ENCODE results near the gene RSBN1.

DNA sequence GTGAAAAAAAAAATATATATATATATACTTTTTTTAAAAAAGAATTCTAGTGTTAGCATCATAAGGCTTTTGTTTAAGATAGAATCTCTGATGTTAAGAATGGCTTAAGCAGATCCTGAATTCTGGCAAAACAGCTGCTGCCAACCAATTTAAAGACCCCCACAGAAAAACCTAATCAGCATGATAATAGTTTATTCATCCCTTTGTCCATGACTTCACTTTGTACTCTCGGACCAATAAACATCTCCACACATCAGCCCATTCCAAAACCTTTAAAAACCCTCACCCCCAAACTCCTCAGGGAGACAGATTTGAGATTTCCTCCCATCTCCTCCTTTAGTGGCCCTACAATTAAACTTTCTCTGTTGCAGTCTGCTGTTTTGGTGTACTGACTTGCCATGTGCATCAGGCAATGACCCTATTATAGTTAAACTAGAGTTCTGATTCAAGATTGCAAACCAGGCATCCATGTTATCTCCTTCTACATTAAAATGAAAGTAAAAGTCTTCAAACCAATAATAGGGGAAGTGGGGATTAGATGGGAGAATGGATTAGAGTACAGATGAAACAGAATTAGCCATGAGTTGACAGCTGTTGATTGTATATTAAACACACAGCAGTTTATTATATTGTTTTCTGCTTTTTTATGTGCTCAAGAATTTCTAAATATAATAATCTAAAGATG is 43.2 kb downstream of the RSBN1 start:
- TF ChIP-seq, protein P1, sequence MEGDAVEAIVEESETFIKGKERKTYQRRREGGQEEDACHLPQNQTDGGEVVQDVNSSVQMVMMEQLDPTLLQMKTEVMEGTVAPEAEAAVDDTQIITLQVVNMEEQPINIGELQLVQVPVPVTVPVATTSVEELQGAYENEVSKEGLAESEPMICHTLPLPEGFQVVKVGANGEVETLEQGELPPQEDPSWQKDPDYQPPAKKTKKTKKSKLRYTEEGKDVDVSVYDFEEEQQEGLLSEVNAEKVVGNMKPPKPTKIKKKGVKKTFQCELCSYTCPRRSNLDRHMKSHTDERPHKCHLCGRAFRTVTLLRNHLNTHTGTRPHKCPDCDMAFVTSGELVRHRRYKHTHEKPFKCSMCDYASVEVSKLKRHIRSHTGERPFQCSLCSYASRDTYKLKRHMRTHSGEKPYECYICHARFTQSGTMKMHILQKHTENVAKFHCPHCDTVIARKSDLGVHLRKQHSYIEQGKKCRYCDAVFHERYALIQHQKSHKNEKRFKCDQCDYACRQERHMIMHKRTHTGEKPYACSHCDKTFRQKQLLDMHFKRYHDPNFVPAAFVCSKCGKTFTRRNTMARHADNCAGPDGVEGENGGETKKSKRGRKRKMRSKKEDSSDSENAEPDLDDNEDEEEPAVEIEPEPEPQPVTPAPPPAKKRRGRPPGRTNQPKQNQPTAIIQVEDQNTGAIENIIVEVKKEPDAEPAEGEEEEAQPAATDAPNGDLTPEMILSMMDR (conservative IDR thresholded peaks at IDR 0.05 in 1 of 2, IDR thresholded peaks at IDR 0.05 in 1 of 2; ENCODE audit: extremely low read depth in 1 of 2, insufficient read depth in 1 of 2, low read depth in 1 of 2, low read length in 2 of 2), result no peak
- TF ChIP-seq EZH2 (IDR thresholded peaks at IDR 0.05; ENCODE audit: borderline replicate concordance, low read length), result no peak
